Esophagus squamous epithelium (tissue), 4 donors: ENCODE results near the gene CHRNB1.

ENCODE experiments used
- CTCF ChIP-seq, 6 experiments: fragments of 450-650 bp in 4 of 6; fragments of 200-600 bp in 2 of 6; sonication (generic) in 2 of 6; IDR thresholded peaks; one replicate each; pipeline ENCODE4 v1.5.1; 2016 to 2019; ENCODE audit warnings: antibody characterized with exemption in 6 of 6, mild to moderate bottlenecking in 4 of 6, moderate library complexity in 4 of 6
- POLR2A ChIP-seq, 4 donors: fragments of 450-650 bp; IDR thresholded peaks; one replicate each; pipeline ENCODE4 v1.6.1; 2017; ENCODE audit warnings: antibody characterized with exemption in 4 of 4, mild to moderate bottlenecking in 4 of 4, moderate library complexity in 3 of 4

DNA sequence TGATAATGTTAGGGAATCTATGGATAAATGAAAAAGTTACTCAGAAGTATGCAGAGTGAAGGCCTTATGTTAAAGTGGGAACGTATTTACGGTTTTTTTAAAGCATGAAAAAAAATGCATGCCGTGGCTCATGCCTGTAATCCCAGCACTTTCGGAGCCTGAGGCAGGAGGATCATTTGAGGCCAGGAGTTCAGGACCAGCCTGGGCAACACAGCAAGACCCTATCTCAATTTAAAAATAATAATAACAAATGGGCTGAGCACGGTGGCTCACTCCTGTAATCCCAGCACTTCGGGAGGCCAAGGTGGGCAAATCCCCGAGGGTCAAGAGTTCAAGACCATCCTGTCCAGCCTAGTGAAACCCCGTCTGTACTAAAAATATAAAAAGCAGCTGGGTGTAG, 45.3 kb downstream of the CHRNB1 start:
- TF ChIP-seq CTCF (IDR thresholded peaks at IDR 0.05): no peak
- TF ChIP-seq POLR2A (IDR thresholded peaks at IDR 0.05): no peak
